Globus pallidus (tissue), 1 donor: ENCODE measurements around the gene OR2F2.

Source experiments
- DNase-seq: peaks from one replicate; pipeline ENCODE4 v3.0.0-alpha.2; 2015; ENCODE audit warnings: low spot score

Gene OR2F2

GRCh38 chr7:143914938-143915652 is 19.9 kb upstream of the OR2F2 start:
- no peak for DNase-seq

GRCh38 chr7:143924851-143925250 is 10.2 kb upstream of the OR2F2 start:
- DNase-seq, result no peak

GRCh38 chr7:143929224-143929920 is 5.7 kb upstream of the OR2F2 start:
- DNase-seq, result no peak

GRCh38 chr7:143931739-143932138 is 3.3 kb upstream of the OR2F2 start:
- DNase-seq, result no peak

- DNase-seq, result no peak
Observed at GRCh38 chr7:143936087-143937009, 1.3 kb downstream of the OR2F2 start.

GRCh38 chr7:143938379-143939243 is 3.6 kb downstream of the OR2F2 start:
- DNase-seq, result no peak

GRCh38 chr7:143945423-143945822 is 10.4 kb downstream of the OR2F2 start:
- DNase-seq, result no peak

GRCh38 chr7:143947111-143947510 is 12.1 kb downstream of the OR2F2 start:
- DNase-seq, result no peak

GRCh38 chr7:143948733-143949132 is 13.7 kb downstream of the OR2F2 start:
- no peak for DNase-seq

GRCh38 chr7:143953421-143953820 is 18.4 kb downstream of the OR2F2 start:
- no peak for DNase-seq

- DNase-seq, result no peak
Observed at GRCh38 chr7:143954135-143954534, 19.1 kb downstream of the OR2F2 start.

GRCh38 chr7:143954544-143954943 is 19.5 kb downstream of the OR2F2 start, which contains the start of gene OR2F1:
Gene OR2F1, plus strand, starts transcription at chr7:143954844. Its CDS starts 5,127 bp downstream, at chr7:143959971.
- DNase-seq, result no peak

GRCh38 chr7:143958781-143959180 is 23.7 kb downstream of the OR2F2 start:
- no peak for DNase-seq

- DNase-seq, result no peak
Observed at GRCh38 chr7:143960813-143961610, 26.0 kb downstream of the OR2F2 start.

- no peak for DNase-seq
Observed at GRCh38 chr7:143965280-143965679, 30.2 kb downstream of the OR2F2 start.

- no peak for DNase-seq
Observed at GRCh38 chr7:143967398-143967797, 32.4 kb downstream of the OR2F2 start.

- no peak for DNase-seq
Observed at GRCh38 chr7:143973870-143974416, 38.9 kb downstream of the OR2F2 start.

GRCh38 chr7:143974459-143974858 is 39.4 kb downstream of the OR2F2 start:
- no peak for DNase-seq

GRCh38 chr7:143975617-143976016 is 40.6 kb downstream of the OR2F2 start:
- DNase-seq, result no peak

GRCh38 chr7:143978585-143978984 is 43.6 kb downstream of the OR2F2 start:
- no peak for DNase-seq
